NCI-H524 treated with DMSO at 0.1 percent for 48 hours (cell line): ENCODE results near the gene SMIM36.
"Not testable (repeated sequence)": the region's sequence is repeated elsewhere in the genome, so short reads cannot be mapped to it uniquely, and the experiment has no call there.

Experiments
- DNase-seq: peaks from one replicate; lab custom pipeline; 2025; lab: John Stamatoyannopoulos, UW

Gene SMIM36

DNA sequence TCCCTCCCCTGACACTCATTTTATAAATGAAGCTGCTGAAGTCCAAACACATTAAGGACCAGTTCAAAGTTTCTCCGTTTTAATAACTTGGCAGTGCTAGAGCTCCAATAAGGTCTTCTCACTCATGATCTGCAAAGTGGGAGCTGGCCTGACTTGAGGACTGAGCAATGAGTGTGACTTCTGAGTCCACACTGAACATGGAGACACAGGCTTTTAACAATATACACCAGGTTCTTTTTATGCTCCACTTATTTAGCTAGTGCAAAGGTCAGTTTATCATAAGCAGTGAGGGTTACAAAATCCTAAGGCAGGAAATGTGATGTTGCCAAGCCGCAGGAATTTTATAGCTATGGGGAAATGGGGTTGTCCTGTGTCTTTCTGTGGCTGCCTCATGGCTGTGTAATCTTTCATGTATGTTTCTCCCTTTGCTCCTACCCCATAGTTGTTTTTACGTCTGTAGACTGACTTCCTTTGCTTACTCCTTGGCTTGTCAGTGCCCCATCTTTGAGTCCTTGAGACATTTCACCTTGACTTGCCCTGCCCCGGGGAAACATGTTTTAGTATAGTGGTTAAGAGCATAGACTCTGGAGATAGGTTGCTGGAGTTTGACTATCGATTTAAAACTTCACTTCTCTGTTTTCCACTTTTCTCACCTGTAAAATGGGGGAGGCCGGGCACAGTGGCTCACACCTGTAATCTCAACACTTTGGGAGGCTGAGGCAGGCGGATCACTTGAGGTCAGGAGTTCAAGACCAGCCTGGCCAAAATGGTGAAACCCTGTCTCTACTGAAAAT lies 77.4 kb downstream of the SMIM36 start:
- DNase-seq = no peak

- no peak for DNase-seq
Measured at GRCh38 chr17:55433029-55433628, 78.1 kb downstream of the SMIM36 start.

DNA sequence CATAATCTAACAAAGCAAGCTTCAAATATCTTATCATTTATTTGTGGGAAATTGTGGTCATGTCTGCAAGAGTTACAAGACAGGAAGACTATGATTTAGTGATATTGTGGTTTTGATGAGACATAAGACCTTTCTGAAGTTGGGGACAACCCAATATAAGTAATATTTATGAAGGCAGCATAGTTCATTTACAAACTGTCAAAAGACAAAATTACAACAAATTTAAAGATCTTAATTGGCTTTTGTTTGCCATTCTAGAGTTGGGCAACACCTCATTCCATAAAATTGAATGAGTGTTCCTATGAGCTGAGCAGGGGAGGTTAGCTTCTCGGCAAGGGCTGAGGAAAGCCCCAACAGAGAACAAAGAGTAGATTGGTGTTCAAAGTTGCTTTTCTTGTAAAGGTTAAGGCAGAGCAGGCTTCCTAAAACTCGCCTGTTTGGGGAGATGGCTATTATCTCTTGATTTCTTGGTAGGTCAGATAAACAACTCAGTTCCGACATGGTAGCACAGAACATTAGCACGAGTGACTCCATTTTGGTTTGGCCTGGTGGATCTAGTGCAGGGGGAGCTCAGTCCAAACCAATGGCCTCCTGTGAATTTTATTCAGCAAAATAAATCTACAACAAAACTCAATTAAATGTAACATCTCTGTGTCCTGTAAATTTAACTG lies 78.8 kb downstream of the SMIM36 start:
- DNase-seq = no peak

- not testable (repeated sequence) for DNase-seq
Measured at GRCh38 chr17:55431914-55432313, 79.3 kb downstream of the SMIM36 start.

- DNase-seq = no peak
Measured at GRCh38 chr17:55430541-55431288, 80.5 kb downstream of the SMIM36 start.

GRCh38 chr17:55427587-55427882 lies 83.7 kb downstream of the SMIM36 start:
- DNase-seq = no peak

DNA sequence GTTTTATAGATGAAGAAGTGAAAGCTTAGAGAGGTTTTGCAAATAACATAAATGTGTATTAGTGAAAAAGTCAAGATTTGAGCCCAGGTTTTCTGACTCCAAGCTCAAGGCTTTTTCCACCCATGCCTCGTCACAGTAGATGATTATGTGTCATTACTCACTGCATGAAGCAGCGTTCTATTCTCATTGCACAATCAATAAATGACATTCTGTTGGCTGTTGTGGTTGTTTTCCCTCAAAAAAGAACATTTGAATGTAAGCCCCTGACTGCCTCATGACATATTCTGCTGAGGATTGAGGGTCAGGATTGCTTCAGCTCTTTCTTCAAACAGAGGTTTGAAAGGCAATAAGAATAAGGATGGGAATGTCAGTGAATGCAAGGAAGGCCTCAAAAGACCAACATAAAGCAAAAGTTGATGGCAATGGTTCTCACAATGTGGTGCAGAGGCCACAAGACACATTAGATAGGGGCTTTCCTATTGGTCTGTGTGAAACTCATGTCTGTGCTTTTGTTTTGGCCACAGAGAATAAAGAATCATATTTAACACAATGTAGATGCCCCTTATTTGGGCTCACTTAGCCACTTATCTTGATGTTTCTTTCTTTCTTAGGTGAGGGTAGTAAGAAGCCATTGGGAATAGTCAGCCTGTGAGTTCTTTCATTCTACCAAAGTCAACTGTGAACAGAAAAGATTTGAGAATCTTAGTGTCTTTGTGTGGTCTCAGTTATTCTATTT lies 84.2 kb downstream of the SMIM36 start:
- DNase-seq = no peak

GRCh38 chr17:55424893-55425540 lies 86.2 kb downstream of the SMIM36 start:
- no peak for DNase-seq

- DNase-seq = no peak
Measured at GRCh38 chr17:55423535-55423934, 87.7 kb downstream of the SMIM36 start.

DNA sequence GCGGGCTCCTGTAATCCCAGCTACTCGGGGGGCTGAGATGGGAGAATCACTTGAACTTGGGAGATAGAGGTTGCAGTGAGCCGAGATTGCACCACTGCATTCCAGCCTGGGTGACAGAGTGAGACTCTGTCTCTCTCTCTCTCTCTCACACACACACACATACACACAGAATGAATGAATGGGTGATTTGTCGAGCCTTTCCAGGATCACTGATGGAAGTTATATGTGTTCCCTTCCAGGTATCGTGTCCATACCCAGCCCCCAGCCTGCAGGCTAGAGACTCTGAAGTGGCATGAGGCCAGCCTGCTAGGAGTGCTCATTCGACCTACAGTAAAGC lies 88.5 kb downstream of the SMIM36 start:
- DNase-seq = not testable (repeated sequence)

DNA sequence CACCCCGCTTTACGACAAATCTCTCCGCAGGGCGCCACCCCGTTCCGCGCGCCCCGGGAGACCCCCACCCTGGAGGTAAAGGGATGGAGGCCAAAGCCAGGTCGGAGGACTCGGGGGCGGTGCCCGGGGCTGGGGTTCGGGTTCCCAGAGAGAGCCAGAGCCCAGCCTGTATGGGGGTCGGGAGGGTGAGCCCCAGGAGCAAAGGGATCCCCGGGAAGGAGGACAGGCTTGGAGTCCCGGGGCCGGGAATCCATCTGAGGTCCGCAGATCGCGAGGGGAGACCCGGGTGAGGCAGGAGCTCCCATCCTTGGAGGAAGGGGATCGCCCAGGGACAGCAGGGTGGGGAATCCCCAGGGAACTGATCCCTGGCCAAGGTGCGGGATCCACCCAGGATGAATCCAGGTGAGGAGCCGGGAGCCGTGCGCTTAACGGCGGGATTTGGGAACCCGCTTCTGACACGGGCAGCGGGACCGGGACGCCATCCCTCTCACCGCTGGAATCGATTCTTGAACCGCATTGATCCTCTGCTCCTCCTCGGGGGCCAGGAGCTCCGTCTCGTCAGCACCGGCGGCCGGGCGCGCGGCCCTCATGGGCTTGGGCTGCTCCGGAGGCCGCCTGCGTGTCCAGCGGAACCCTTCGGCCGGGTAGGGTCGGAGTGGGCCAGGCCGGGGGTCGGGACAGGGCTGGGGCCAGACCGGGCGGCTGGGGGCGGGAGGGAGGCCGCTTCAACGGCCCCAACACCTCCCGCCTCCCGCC lies 89.9 kb downstream of the SMIM36 start, which contains the start of gene MMD:
MMD (minus strand) TSS at position 657 of the 756 bp plus-strand sequence; CDS start at position 517, 140 bp downstream.
- no peak for DNase-seq

- DNase-seq = no peak
Measured at GRCh38 chr17:55420776-55421178, 90.5 kb downstream of the SMIM36 start.

DNA sequence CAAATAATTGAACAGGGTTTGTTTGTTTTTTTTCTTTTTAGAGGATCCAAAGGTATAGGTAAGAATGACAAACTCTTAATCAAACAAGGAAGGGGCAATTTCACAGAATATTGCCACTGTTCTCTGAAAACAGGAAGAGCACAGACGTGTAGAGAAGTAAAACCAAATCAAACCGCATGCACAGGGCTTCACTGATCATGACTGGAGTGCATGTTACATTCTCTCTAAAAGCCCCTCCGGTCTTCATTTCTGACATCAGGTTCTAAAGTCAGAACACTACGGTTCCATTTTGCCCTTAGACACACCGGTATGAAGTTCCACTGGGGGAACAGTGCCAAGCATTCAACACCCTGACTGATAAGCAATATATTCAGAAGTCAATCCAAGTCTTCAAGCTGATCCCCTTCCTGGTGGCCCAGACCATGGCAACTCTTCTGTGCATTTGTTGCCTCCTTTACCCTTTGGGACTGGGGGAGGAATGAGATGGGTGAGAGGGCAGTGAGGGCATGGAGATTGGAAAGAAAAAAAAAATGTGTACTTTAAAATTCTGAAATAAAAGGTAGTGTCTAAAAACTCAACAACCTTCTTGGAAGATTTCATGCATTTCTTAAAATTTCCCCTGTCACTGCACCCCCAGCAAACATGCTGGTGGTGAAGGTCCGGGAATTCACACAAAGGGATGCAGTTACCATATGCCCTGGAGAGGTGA lies 91.0 kb downstream of the SMIM36 start:
- DNase-seq = no peak

DNA sequence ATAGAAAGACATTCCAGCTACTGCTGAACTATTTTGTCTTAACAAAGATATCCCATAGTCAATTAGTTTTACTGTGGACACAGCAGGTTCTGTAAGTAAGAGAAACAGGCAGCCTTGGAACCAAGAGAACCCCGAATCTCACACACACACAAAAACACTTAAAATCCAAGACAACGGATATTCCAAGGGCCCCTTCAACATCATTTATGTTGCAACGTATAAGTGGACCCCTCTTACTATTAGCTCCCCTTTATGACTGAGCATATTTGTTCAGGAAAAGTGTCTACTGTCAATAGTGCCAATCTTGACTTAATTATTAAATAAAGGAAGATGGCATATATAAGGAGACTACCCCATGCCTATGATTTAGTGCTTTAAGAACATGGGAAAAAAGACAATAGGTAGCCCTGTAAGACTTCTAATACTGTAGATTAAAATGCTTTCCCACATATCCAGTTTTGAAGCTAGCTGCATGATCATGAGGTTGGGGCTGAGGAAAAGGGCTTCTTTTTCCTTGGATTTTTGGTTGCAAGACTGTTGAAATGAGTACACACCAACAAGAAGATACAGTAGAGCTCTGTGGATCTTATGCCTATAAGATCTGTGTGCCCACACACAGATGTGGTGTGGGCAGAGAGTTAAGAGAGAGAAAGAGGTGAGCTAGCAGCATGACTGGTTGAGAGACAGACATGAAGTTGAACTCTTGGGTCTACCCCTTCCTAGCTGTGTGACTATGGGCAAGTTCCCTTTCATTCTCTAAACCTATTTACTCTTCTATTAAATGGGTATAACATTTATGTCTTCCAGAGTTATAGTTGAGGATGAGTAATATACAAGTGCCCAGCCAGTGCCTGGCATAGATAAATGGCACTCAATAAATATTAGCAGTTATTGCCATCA lies 92.6 kb downstream of the SMIM36 start:
- no peak for DNase-seq

DNA sequence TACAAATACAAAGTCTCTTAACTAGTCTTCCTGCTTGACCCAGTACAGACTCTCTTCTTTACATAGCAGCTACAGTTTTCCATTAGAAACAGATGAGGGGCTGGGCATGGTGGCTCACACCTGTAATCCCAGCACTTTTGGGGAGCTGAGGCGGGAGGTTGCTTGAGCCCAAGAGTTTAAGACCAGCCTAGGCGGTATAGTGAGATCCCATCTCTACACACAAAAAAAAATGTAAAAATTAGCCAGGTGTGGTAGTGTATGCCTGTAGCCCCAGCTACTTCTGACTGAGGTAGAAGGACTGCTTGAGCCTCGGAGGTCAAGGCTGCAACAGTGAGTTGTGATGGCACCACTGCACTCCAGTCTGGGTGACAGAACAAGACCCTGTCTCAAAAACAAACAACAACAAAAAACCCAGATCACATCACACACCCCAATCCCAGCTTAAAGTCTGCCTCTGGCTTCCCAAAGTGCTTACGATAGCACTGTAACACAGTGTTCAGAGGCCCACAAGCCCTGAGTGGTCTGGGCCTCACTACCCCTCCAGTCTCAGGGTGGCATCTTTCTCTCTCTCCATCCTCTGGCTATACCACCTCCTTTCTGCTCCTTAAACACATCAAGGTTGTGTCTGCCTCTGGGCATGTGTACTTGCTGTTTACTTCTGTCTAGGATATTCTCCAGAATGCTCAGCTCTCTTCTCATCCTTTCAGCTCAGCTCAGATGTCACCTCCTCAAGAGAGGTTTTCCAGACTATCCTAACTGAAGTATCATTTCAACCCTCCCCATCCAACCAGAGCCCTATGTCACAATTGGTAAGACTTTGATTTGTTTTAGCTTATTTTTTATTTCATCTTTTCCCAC lies 93.6 kb downstream of the SMIM36 start:
- DNase-seq = no peak

DNA sequence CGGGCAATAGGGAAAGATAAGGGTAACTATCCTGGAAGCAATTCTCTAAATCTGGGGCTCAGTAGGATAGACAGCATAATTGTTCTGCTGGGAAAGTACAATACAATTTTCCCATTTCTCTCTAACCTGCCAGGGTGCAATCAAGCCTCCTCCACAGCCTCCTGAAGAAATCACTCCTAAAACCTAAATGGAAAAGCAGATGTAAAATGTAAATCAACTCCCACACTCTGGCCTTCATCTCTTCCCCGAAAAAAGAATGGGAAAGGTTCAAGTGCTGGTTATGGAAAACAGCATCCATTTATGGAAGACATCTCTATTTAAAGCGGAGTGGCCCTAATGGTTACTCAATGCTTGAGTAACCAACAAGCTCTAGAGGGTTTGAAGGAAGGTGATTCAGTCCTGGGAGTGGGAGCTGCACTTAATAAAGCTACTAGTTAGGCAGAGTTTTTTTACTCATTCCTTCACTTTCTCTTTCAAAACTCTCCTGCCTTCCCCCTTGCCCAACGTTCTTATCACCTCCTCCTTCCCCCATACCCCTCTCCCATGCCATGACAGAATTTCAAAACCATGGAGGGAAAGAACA lies 94.7 kb downstream of the SMIM36 start:
- DNase-seq = no peak

- DNase-seq = no peak
Measured at GRCh38 chr17:55416000-55416399, 95.3 kb downstream of the SMIM36 start.

- DNase-seq = peak; percentile 90
Measured at GRCh38 chr17:55414983-55415382, 96.3 kb downstream of the SMIM36 start.
